ENCODE data around the gene IQSEC1. TPM values are rescaled to one million over a fixed set of nuclear protein-coding genes. Genes with fewer than 3 reads are reported as not detected.
A peak's percentile ranks its signal among the peaks of the same experiment; 100 is the strongest.

Gene IQSEC1
- total and polyA plus RNA-seq, 2 experiments from 2014 or later, result 21.2 to 24.7 TPM

DNA sequence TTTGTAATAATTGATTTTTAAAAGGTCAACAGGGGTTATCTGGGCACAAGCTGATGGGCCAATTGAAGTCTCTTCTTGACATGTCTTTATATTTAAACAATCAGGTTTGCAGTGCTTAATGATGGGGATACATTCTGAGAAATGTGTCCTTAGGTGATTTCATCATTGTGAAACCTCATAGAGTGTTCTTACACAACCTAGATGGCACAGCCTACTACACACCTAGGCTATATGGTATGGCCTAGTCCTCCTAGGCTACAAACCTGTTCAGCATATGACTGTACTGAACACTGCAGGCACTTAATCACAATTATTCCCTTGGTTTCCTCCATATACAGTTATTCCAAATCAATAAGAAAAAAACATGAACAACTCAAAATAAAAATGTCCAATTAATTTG, 75.8 kb downstream of the IQSEC1 start:
- no peaks in the 10 kb centered on the region for H3K9me3 ChIP-seq (ENCODE audit: low read depth)
- no peak overlapping the region for H3K4me2 ChIP-seq
- H2AFZ ChIP-seq, result no peak overlapping the region
- H3K36me3 ChIP-seq (replicated peaks; ENCODE audit: insufficient read depth, low read depth), result no peaks in the 10 kb centered on the region
- H3K27me3 ChIP-seq, result no peaks in the 10 kb centered on the region
- DNase-seq (ENCODE audit: low spot score), result no peak
- H3K79me2 ChIP-seq, result no peaks in the 10 kb centered on the region
- H4K20me1 ChIP-seq (ENCODE audit: insufficient read depth, poor library complexity, severe bottlenecking), result no peaks in the 10 kb centered on the region
- H3K27ac ChIP-seq, result no peak overlapping the region
- peaks cover 4% of the 10 kb centered on the region for H3K4me1 ChIP-seq (ENCODE audit: insufficient read depth)
- no peak overlapping the region for H3K4me3 ChIP-seq
- TF ChIP-seq EZH2phosphoT487 (IDR thresholded peaks at IDR 0.05; ENCODE audit: low read depth, severe bottlenecking, unreplicated experiment), result no peak
- no peak for TF ChIP-seq CTCF (IDR thresholded peaks at IDR 0.05; ENCODE audit: poor library complexity)
- no peak for TF ChIP-seq EZH2 (IDR thresholded peaks at IDR 0.05; ENCODE audit: borderline replicate concordance)
- no peaks in the 10 kb centered on the region for H3K9me2 ChIP-seq (replicated peaks; ENCODE audit: insufficient read depth)

GRCh38 chr3:12996181-12996506, 77.1 kb downstream of the IQSEC1 start:
- Histone ChIP-seq H3K9me2 (replicated peaks; ENCODE audit: insufficient read depth) (no peaks in the 10 kb centered on the region), H3K9me3 (ENCODE audit: low read depth) (no peaks in the 10 kb centered on the region), H4K20me1 (ENCODE audit: insufficient read depth, poor library complexity, severe bottlenecking) (no peaks in the 10 kb centered on the region), H3K79me2 (no peaks in the 10 kb centered on the region), H3K4me1 (ENCODE audit: insufficient read depth) (peaks cover 8% of the 10 kb centered on the region), H3K27me3 (no peaks in the 10 kb centered on the region), H3K4me2 (no peak overlapping the region), H3K4me3 (no peak overlapping the region), H3K36me3 (replicated peaks; ENCODE audit: insufficient read depth, low read depth) (no peaks in the 10 kb centered on the region), H2AFZ (no peak overlapping the region), H3K27ac (no peak overlapping the region)
- 73% methylated on average over 2 of the region's 2 CpGs for WGBS (ENCODE audit: low lambda C conversion rate, missing lambda C conversion rate)
- TF ChIP-seq EZH2phosphoT487 (IDR thresholded peaks at IDR 0.05; ENCODE audit: low read depth, severe bottlenecking, unreplicated experiment) (no peak), CTCF (IDR thresholded peaks at IDR 0.05; ENCODE audit: poor library complexity) (no peak), EZH2 (IDR thresholded peaks at IDR 0.05; ENCODE audit: borderline replicate concordance) (no peak)
- no peak for DNase-seq (ENCODE audit: low spot score)

DNA sequence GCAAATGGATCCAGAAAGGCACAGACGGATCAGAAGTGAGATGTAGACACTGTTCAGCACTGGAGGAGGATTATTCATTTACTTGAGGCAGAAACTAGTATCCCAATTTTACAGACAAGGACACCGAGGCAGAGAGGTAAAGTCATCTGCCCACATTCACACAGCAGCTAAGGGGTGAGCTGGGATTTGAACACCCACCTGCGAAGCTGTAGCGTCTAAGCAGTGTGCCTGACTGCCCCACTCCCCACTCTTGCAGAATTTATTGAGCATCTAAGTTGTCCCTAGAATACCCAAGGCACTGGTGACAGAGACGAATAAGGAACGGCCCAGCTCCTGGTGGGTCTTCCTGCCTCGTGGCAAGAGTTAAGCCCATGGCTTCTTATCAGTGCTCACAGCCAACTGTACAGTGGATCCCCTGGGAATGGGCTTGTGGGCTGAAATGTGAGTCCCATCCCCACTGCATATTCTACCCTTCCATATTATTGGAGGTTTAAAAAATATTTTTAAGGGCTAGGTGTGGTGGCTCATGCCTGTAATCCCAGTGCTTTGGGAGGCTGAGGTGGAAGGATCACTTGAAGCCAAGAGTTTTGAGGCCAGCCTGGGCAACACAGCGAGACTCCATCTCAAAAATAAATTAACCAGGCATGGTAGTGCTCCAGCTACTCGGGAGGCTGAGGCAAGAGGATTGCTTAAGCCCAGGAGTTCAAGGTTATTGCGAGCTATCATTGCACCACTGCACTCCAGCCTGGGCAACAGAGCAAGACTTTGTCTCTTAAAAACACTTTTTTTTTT, 77.6 kb downstream of the IQSEC1 start:
- no peak for DNase-seq (ENCODE audit: low spot score)
- peak overlapping the region; percentile 90 for H3K4me2 ChIP-seq
- peak overlapping the region; percentile 87 for H3K27ac ChIP-seq
- no peak overlapping the region for H3K4me3 ChIP-seq
- H3K79me2 ChIP-seq, result no peaks in the 10 kb centered on the region
- TF ChIP-seq EZH2phosphoT487 (IDR thresholded peaks at IDR 0.05; ENCODE audit: low read depth, severe bottlenecking, unreplicated experiment), result no peak
- TF ChIP-seq CTCF (IDR thresholded peaks at IDR 0.05; ENCODE audit: poor library complexity), result no peak
- TF ChIP-seq EZH2 (IDR thresholded peaks at IDR 0.05; ENCODE audit: borderline replicate concordance), result no peak
- WGBS (ENCODE audit: low lambda C conversion rate, missing lambda C conversion rate), result 74% methylated on average over 10 of the region's 10 CpGs
- no peaks in the 10 kb centered on the region for H4K20me1 ChIP-seq (ENCODE audit: insufficient read depth, poor library complexity, severe bottlenecking)
- H3K9me2 ChIP-seq (replicated peaks; ENCODE audit: insufficient read depth), result no peaks in the 10 kb centered on the region
- H3K4me1 ChIP-seq (ENCODE audit: insufficient read depth), result peaks cover 8% of the 10 kb centered on the region
- no peaks in the 10 kb centered on the region for H3K9me3 ChIP-seq (ENCODE audit: low read depth)
- H3K36me3 ChIP-seq (replicated peaks; ENCODE audit: insufficient read depth, low read depth), result no peaks in the 10 kb centered on the region
- H3K27me3 ChIP-seq, result no peaks in the 10 kb centered on the region
- no peak overlapping the region for H2AFZ ChIP-seq

Data from hepatocyte (in vitro differentiated cells).